ENCODE measurements around the gene ABR. TPM values are rescaled to one million over a fixed set of nuclear protein-coding genes. Genes with fewer than 3 reads are reported as not detected.
A peak's percentile ranks its signal among the peaks of the same experiment; 100 is the strongest.

Gene ABR
- polyA plus RNA-seq, 1 donor from 2014 or later: 34.5 TPM

- Histone ChIP-seq H3K4me3 (ENCODE audit: low read length) (peak overlapping the region; percentile 54), H2AFZ (ENCODE audit: low read depth, low read length) (peak overlapping the region; percentile 45), H3K9me3 (ENCODE audit: low read length) (no peaks in the 10 kb centered on the region), H3K27me3 (ENCODE audit: insufficient read depth, low read depth, low read length) (no peaks in the 10 kb centered on the region), H3F3A (ENCODE audit: insufficient read depth, low read length, poor library complexity, severe bottlenecking) (no peaks in the 10 kb centered on the region), H3K4me2 (ENCODE audit: low read length) (peak overlapping the region; percentile 44), H3K36me3 (ENCODE audit: insufficient read depth, low read length) (no peaks in the 10 kb centered on the region), H3K27ac (ENCODE audit: low read length) (peak overlapping the region; percentile 87), H3K9me2 (ENCODE audit: insufficient read depth, low read length) (no peaks in the 10 kb centered on the region), H3K9ac (ENCODE audit: low read length) (peak overlapping the region; percentile 65), H3K79me2 (replicated peaks; ENCODE audit: insufficient read depth, low read length) (no peaks in the 10 kb centered on the region), H4K20me1 (ENCODE audit: insufficient read depth) (no peaks in the 10 kb centered on the region)
- TF ChIP-seq SMC3 (conservative IDR thresholded peaks at IDR 0.05; ENCODE audit: poor library complexity) (no peak), EZH2 (IDR thresholded peaks at IDR 0.05; ENCODE audit: borderline replicate concordance, insufficient read depth, low read length, poor library complexity, severe bottlenecking) (no peak), EP300 (conservative IDR thresholded peaks at IDR 0.05; ENCODE audit: poor library complexity, severe bottlenecking) (no peak), REST (IDR thresholded peaks at IDR 0.05; ENCODE audit: borderline replicate concordance) (no peak), CTCF (IDR thresholded peaks at IDR 0.05; ENCODE audit: poor library complexity, severe bottlenecking) (no peak), MXI1 (conservative IDR thresholded peaks at IDR 0.05; ENCODE audit: poor library complexity, severe bottlenecking) (no peak), POLR2AphosphoS5 (IDR thresholded peaks at IDR 0.05) (no peak), TAF1 (IDR thresholded peaks at IDR 0.05; ENCODE audit: low read depth) (no peak), RAD21 (conservative IDR thresholded peaks at IDR 0.05) (no peak)
Observed at GRCh38 chr17:1144162-1144561, 35.6 kb downstream of the ABR start.

- Histone ChIP-seq H3K36me3 (ENCODE audit: insufficient read depth, low read length) (no peaks in the 10 kb centered on the region), H3K9ac (ENCODE audit: low read length) (peak overlapping the region; percentile 65), H3K4me2 (ENCODE audit: low read length) (peak overlapping the region; percentile 44), H4K20me1 (ENCODE audit: insufficient read depth) (no peaks in the 10 kb centered on the region), H3K27me3 (ENCODE audit: insufficient read depth, low read depth, low read length) (no peaks in the 10 kb centered on the region), H3F3A (ENCODE audit: insufficient read depth, low read length, poor library complexity, severe bottlenecking) (no peaks in the 10 kb centered on the region), H3K9me3 (ENCODE audit: low read length) (no peaks in the 10 kb centered on the region), H3K27ac (ENCODE audit: low read length) (peak overlapping the region; percentile 87), H3K4me3 (ENCODE audit: low read length) (peak overlapping the region; percentile 54), H2AFZ (ENCODE audit: low read depth, low read length) (peak overlapping the region; percentile 45), H3K9me2 (ENCODE audit: insufficient read depth, low read length) (no peaks in the 10 kb centered on the region), H3K79me2 (replicated peaks; ENCODE audit: insufficient read depth, low read length) (no peaks in the 10 kb centered on the region)
- TF ChIP-seq POLR2AphosphoS5 (IDR thresholded peaks at IDR 0.05): peak; percentile 57
- peak; percentile 35 for TF ChIP-seq RAD21 (conservative IDR thresholded peaks at IDR 0.05)
- no peak for TF ChIP-seq EP300 (conservative IDR thresholded peaks at IDR 0.05; ENCODE audit: poor library complexity, severe bottlenecking)
- TF ChIP-seq MXI1 (conservative IDR thresholded peaks at IDR 0.05; ENCODE audit: poor library complexity, severe bottlenecking): no peak
- peak; percentile 75 for TF ChIP-seq REST (IDR thresholded peaks at IDR 0.05; ENCODE audit: borderline replicate concordance)
Observed at GRCh38 chr17:1143573-1143972, 36.2 kb downstream of the ABR start.
